ENCODE results near the gene PALLD. TPM values are rescaled to one million over a fixed set of nuclear protein-coding genes. Genes with fewer than 3 reads are reported as not detected.
A peak's percentile ranks its signal among the peaks of the same experiment; 100 is the strongest.

Gene PALLD
- total RNA-seq, 6 experiments from 2014 or later: 7.7 to 81.6 (median 24.8) TPM

DNA sequence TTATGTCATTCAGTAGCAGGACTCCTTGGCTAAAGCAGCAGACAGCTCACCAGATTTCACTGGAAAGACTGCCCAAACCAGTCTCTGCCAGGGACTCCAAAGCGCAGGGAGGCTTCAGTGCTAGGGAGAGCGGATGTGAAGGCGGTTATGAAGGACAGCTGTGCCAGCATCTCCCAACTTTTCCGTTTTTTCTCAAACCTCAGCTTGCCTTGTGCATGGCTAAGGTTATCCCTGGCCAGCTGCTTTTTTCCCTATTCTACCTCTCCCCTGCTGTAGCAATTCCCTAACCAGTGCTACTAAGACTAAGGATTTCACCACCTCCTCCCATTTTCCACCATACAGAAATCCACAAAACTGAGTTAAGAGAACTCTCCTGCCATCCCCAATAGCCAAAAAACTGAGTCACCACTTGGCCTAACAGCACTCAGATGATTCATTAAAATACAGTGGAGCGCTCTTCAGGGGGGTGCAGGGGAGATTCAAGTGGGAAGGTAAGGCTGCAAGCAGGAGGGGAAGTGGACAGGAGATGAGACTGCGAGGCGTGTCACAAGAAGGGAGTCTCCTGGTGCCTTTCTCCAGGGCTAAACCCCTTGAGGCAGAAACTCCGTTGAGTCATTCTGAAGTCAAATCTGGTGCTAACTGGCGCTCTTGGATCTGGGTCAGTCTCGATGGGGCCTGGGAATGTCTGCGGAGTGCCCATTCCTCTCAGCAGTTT, 90.7 kb downstream of the PALLD start:
- no peaks in the 10 kb centered on the region for H3K9me3 ChIP-seq
- TF ChIP-seq, protein P1, sequence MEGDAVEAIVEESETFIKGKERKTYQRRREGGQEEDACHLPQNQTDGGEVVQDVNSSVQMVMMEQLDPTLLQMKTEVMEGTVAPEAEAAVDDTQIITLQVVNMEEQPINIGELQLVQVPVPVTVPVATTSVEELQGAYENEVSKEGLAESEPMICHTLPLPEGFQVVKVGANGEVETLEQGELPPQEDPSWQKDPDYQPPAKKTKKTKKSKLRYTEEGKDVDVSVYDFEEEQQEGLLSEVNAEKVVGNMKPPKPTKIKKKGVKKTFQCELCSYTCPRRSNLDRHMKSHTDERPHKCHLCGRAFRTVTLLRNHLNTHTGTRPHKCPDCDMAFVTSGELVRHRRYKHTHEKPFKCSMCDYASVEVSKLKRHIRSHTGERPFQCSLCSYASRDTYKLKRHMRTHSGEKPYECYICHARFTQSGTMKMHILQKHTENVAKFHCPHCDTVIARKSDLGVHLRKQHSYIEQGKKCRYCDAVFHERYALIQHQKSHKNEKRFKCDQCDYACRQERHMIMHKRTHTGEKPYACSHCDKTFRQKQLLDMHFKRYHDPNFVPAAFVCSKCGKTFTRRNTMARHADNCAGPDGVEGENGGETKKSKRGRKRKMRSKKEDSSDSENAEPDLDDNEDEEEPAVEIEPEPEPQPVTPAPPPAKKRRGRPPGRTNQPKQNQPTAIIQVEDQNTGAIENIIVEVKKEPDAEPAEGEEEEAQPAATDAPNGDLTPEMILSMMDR (IDR thresholded peaks at IDR 0.05): no peak
- no peak for TF ChIP-seq POLR2A (IDR thresholded peaks at IDR 0.05)
- H3K4me3 ChIP-seq: no peak overlapping the region
- no peaks in the 10 kb centered on the region for H3K4me1 ChIP-seq
- intact Hi-C loops (cut with DNase I): no loop called here
- H3K27ac ChIP-seq: no peak overlapping the region
- no peak for ATAC-seq
- no peaks in the 10 kb centered on the region for H3K27me3 ChIP-seq
- no peak for DNase-seq
- H3K36me3 ChIP-seq: no peaks in the 10 kb centered on the region
- WGBS (ENCODE audit: insufficient coverage, low coverage, low lambda C conversion rate, missing lambda C conversion rate): 85% methylated on average over 11 of the region's 11 CpGs

DNA sequence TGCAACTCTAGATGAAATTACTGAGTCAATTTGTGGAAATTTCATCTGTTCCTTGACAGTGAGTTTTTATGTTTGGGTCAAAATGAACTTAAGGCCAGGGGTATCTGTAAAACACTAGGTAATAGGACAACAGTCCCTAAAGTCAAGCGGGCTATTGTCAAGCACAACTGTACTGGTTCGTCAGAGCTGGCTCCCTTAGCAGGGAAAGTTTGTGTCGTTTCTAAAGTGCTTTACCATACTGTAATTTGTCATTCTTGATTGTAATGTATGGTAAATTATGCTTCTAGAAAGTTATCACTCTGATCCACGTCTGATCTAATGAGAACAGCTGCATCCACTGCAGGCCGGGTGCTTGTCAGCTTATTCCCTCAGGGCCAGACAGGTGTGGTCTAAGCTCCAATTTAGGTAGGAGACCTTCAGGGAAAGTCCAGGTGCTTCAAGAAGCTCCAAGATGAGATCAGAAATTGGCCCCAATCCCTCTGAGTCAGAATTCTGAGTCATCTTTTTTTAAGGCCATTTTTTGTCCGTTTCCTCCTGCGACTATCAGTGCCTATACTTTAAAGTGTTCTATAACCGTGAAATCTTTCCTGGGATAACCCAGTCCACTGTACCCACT, 92.2 kb downstream of the PALLD start:
- TF ChIP-seq, protein P1 (IDR thresholded peaks at IDR 0.05): no peak
- no peak for TF ChIP-seq POLR2A (IDR thresholded peaks at IDR 0.05)
- 76% methylated on average over 8 of the region's 8 CpGs for WGBS (ENCODE audit: insufficient coverage, low coverage, low lambda C conversion rate, missing lambda C conversion rate)
- Histone ChIP-seq H3K27ac (no peak overlapping the region), H3K4me1 (no peaks in the 10 kb centered on the region), H3K9me3 (no peaks in the 10 kb centered on the region), H3K36me3 (no peaks in the 10 kb centered on the region), H3K4me3 (no peak overlapping the region), H3K27me3 (no peaks in the 10 kb centered on the region)
- intact Hi-C loops (cut with DNase I): no loop called here
- no peak for ATAC-seq
- no peak for DNase-seq

DNA sequence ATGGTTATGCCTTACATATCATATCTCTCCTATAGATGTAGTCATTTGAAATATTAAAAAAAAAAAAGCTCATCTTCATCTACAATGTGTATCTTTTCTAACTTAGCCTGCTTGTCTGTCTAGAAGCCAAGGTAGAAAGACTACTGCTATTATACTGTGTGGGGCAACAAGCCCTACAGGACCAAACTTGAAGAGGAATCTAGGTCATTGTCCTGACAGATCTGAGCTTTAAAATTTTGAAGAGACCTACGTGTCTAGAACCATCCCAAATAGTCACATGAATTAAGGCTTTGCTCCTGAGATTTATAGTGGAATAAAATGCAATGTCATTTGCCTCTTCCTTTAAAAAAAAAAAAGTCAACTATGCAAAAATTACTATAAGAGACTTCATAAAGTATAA, 95.8 kb downstream of the PALLD start:
- no peak for TF ChIP-seq POLR2A (IDR thresholded peaks at IDR 0.05)
- TF ChIP-seq, protein P1 (IDR thresholded peaks at IDR 0.05): no peak
- Histone ChIP-seq H3K4me1 (no peaks in the 10 kb centered on the region), H3K36me3 (no peaks in the 10 kb centered on the region), H3K27me3 (no peaks in the 10 kb centered on the region), H3K27ac (no peak overlapping the region), H3K9me3 (no peaks in the 10 kb centered on the region), H3K4me3 (no peak overlapping the region)
- WGBS (ENCODE audit: insufficient coverage, low coverage, low lambda C conversion rate, missing lambda C conversion rate): 29% methylated on average over 1 of the region's 1 CpG
- DNase-seq: no peak
- no peak for ATAC-seq
- intact Hi-C loops (cut with DNase I): no loop called here

DNA sequence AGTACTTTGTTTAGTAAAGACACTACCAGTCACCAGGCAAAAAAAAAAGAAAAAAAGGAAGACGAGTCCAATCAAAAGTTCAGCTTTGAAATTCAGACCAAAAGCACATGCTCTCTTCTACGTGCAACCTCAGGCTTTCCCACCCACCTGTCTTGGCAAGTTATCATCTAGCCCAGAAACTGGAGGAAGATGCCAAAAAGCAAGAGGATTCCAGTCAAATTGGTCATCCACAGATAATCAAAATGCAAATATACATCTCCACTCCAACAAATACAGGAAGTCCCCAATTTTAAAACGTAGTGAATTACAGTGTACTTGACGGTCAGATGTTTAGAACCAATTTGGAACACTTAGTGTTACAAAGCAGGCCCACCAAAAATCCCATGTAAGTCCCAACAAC, 96.5 kb downstream of the PALLD start:
- intact Hi-C loops (cut with DNase I): no loop called here
- 45% methylated on average over 4 of the region's 4 CpGs for WGBS (ENCODE audit: insufficient coverage, low coverage, low lambda C conversion rate, missing lambda C conversion rate)
- Histone ChIP-seq H3K4me1 (no peaks in the 10 kb centered on the region), H3K27ac (no peak overlapping the region), H3K9me3 (no peaks in the 10 kb centered on the region), H3K36me3 (no peaks in the 10 kb centered on the region), H3K27me3 (no peaks in the 10 kb centered on the region), H3K4me3 (no peak overlapping the region)
- TF ChIP-seq, protein P1 (IDR thresholded peaks at IDR 0.05): no peak
- TF ChIP-seq POLR2A (IDR thresholded peaks at IDR 0.05): no peak
- DNase-seq (no peak), ATAC-seq (peak in 1 of 4 donors; percentile 21)

All from right lobe of liver (tissue), 6 donors.